H9 (cell line): Measurements from ENCODE around the gene ABCG2. TPM values are rescaled to one million over a fixed set of nuclear protein-coding genes. Genes with fewer than 3 reads are reported as not detected.

ENCODE experiments used
- DNase-seq: peaks from one replicate; pipeline ENCODE4 v3.0.0-alpha.2; 2017
- H2AFZ ChIP-seq: one replicate; pipeline ENCODE4 v1.6.1; 2013; ENCODE audit warnings: mild to moderate bottlenecking, low read length, control low read depth, moderate library complexity
- H2AK5ac ChIP-seq: 2 replicates; pipeline ENCODE4 v1.6.1; 2013; ENCODE audit warnings: low read length, control low read depth, mixed read lengths; ENCODE audit not compliant: insufficient read length
- H2BK120ac ChIP-seq: one replicate; pipeline ENCODE4 v1.6.1; 2013; ENCODE audit warnings: low read depth, mild to moderate bottlenecking, low read length, control low read depth, inconsistent platforms; ENCODE audit not compliant: poor library complexity, severe bottlenecking
- H2BK12ac ChIP-seq: 2 replicates; pipeline ENCODE4 v1.6.1; 2013; ENCODE audit warnings: low read length, control low read depth, mixed read lengths, low read depth; ENCODE audit not compliant: insufficient read length
- H2BK15ac ChIP-seq: 2 replicates; pipeline ENCODE4 v1.6.1; 2013; ENCODE audit warnings: low read depth, low read length, control low read depth
- H2BK20ac ChIP-seq: one replicate; pipeline ENCODE4 v1.6.1; 2013; ENCODE audit warnings: low read depth, mild to moderate bottlenecking, low read length, control low read depth, inconsistent platforms; ENCODE audit not compliant: poor library complexity, severe bottlenecking
- H2BK5ac ChIP-seq: 2 replicates; pipeline ENCODE4 v1.6.1; 2013; ENCODE audit warnings: low read length, control low read depth, mixed read lengths; ENCODE audit not compliant: insufficient read length
- H3K14ac ChIP-seq: 2 replicates; pipeline ENCODE4 v1.6.1; 2013; ENCODE audit warnings: low read length, control low read depth; ENCODE audit not compliant: insufficient read depth
- H3K18ac ChIP-seq: 2 replicates; pipeline ENCODE4 v1.6.1; 2013; ENCODE audit warnings: low read depth, mild to moderate bottlenecking, mixed read lengths, low read length, control low read depth; ENCODE audit not compliant: insufficient read length
- H3K23ac ChIP-seq: 2 replicates; pipeline ENCODE4 v1.6.1; 2013; ENCODE audit warnings: low read length, control low read depth, mixed read lengths, low read depth; ENCODE audit not compliant: insufficient read length
- H3K23me2 ChIP-seq: 2 replicates; pipeline ENCODE4 v1.6.1; 2013; ENCODE audit warnings: low read depth, mild to moderate bottlenecking, mixed read lengths, low read length, control low read depth; ENCODE audit not compliant: insufficient read length, poor library complexity, severe bottlenecking
- H3K27ac ChIP-seq: 2 replicates; pipeline ENCODE4 v1.5.1; 2013; ENCODE audit warnings: low read length, control low read depth, mixed read lengths, low read depth; ENCODE audit not compliant: insufficient read length
- H3K27me3 ChIP-seq: 2 replicates; pipeline ENCODE4 v1.6.1; 2013; ENCODE audit warnings: low read length, control low read depth, inconsistent platforms; ENCODE audit not compliant: insufficient read depth
- H3K4ac ChIP-seq: 2 replicates; pipeline ENCODE4 v1.6.1; 2013; ENCODE audit warnings: low read depth, mild to moderate bottlenecking, control low read depth, inconsistent platforms, low read length, moderate library complexity
- H3K4me1 ChIP-seq: 2 replicates; pipeline ENCODE4 v1.6.1; 2013; ENCODE audit warnings: low read length, control low read depth, inconsistent platforms; ENCODE audit not compliant: insufficient read depth
- H3K4me2 ChIP-seq: 2 replicates; pipeline ENCODE4 v1.6.1; 2013; ENCODE audit warnings: low read length, control low read depth, mixed read lengths; ENCODE audit not compliant: insufficient read length, insufficient read depth
- H3K56ac ChIP-seq: 2 replicates; pipeline ENCODE4 v1.6.1; 2013; ENCODE audit warnings: low read depth, mild to moderate bottlenecking, mixed read lengths, low read length, control low read depth; ENCODE audit not compliant: insufficient read length
- H3K79me1 ChIP-seq: 2 replicates; pipeline ENCODE4 v1.6.1; 2013; ENCODE audit warnings: low read depth, mild to moderate bottlenecking, moderate library complexity, low read length, control low read depth, inconsistent platforms; ENCODE audit not compliant: insufficient read depth, poor library complexity, severe bottlenecking
- H3K79me2 ChIP-seq: 2 replicates; pipeline ENCODE4 v1.6.1; 2013; ENCODE audit warnings: low read length, control low read depth, inconsistent platforms; ENCODE audit not compliant: insufficient read depth
- H3K9ac ChIP-seq: 2 replicates; pipeline ENCODE4 v1.6.1; 2013; ENCODE audit warnings: low read length, control low read depth, mixed read lengths; ENCODE audit not compliant: insufficient read length; ENCODE audit errors: extremely low read depth
- H3K9me3 ChIP-seq: one replicate; pipeline ENCODE4 v1.6.1; 2013; ENCODE audit warnings: low read depth, low read length, inconsistent platforms; ENCODE audit not compliant: control insufficient read depth
- H3T11ph ChIP-seq: one replicate; pipeline ENCODE4 v1.6.1; 2013; ENCODE audit warnings: mild to moderate bottlenecking, low read length, control low read depth, inconsistent platforms
- H4K20me1 ChIP-seq: one replicate; pipeline ENCODE4 v1.6.1; 2013; ENCODE audit not compliant: control insufficient read depth, insufficient read length, insufficient read depth
- H4K5ac ChIP-seq: 2 replicates; pipeline ENCODE4 v1.6.1; 2013; ENCODE audit warnings: low read depth, mild to moderate bottlenecking, mixed read lengths, low read length, control low read depth; ENCODE audit not compliant: insufficient read length
- H4K8ac ChIP-seq: replicated peaks from 2 replicates; pipeline ENCODE4 v1.6.1; 2013; ENCODE audit warnings: low read length, control low read depth, mixed read lengths, low read depth; ENCODE audit not compliant: insufficient read length
- H4K91ac ChIP-seq: 2 replicates; pipeline ENCODE4 v1.6.1; 2013; ENCODE audit warnings: low read depth, mild to moderate bottlenecking, moderate library complexity, mixed read lengths, low read length, control low read depth; ENCODE audit not compliant: insufficient read length
- H3K27ac Mint-ChIP-seq, 3 experiments: 2 replicates in 2 of 3; 3 replicates in 1 of 3; pipeline ENCODE4 v1.8.0; 2020 to 2021; ENCODE audit warnings: mixed read lengths in 3 of 3, mild to moderate bottlenecking in 1 of 3, moderate library complexity in 1 of 3
- H3K27me3 Mint-ChIP-seq: 2 replicates; pipeline ENCODE4 v1.8.0; 2021; ENCODE audit warnings: low read depth, mild to moderate bottlenecking, moderate library complexity, mixed read lengths
- H3K36me3 Mint-ChIP-seq, 3 experiments: 2 replicates in 2 of 3; 3 replicates in 1 of 3; pipeline ENCODE4 v1.8.0; 2020 to 2021; ENCODE audit warnings: low read depth in 3 of 3, mixed read lengths in 3 of 3; ENCODE audit not compliant: insufficient read depth in 1 of 3
- H3K4me1 Mint-ChIP-seq, 2 experiments: 2 replicates each; pipeline ENCODE4 v1.8.0; 2020; ENCODE audit warnings: mixed read lengths in 2 of 2
- H3K4me3 Mint-ChIP-seq, 2 experiments: 2 replicates in 1 of 2; 3 replicates in 1 of 2; pipeline ENCODE4 v1.8.0; 2020 to 2021; ENCODE audit warnings: mild to moderate bottlenecking in 2 of 2, mixed read lengths in 2 of 2, moderate library complexity in 1 of 2
- H3K9me3 Mint-ChIP-seq, 2 experiments: 2 replicates in 1 of 2; 3 replicates in 1 of 2; pipeline ENCODE4 v1.8.0; 2020; ENCODE audit warnings: mild to moderate bottlenecking in 2 of 2, mixed read lengths in 2 of 2, moderate library complexity in 1 of 2
- CTCF ChIP-seq: fragments of 200-600 bp; sonication (generic); conservative IDR thresholded peaks from 3 replicates; pipeline ENCODE4 v1.8.0; 2021; ENCODE audit warnings: antibody characterized with exemption, mild to moderate bottlenecking
- total RNA-seq: library from RNA; stranded (reverse); gene quantifications from 2 replicates; pipeline ENCODE4 v1.2.1, GENCODE V29; 2021

The ABCG2 gene
- total RNA-seq, 1 experiment from 2014 or later = 1.5 TPM

GRCh38 chr4:88162626-88163025 is 4.2 kb upstream of the ABCG2 start:
- Histone ChIP-seq H3K27me3 (peaks cover 2% of the 10 kb centered on the region; the same call in 1 of the 2 replicates), H3K4me1 (peaks cover 2% of the 10 kb centered on the region; the same call in 1 of the 2 replicates), H3K23me2 (peaks cover 5% of the 10 kb centered on the region), H2BK5ac (no peak overlapping the region), H2AK5ac (no peak overlapping the region), H4K20me1 (no peaks in the 10 kb centered on the region), H2BK20ac (no peak overlapping the region), H3K9me3 (no peaks in the 10 kb centered on the region), H2BK120ac (no peak overlapping the region), H2BK12ac (no peak overlapping the region), H3K4me2 (no peak overlapping the region), H2BK15ac (no peak overlapping the region), H3K79me1 (no peaks in the 10 kb centered on the region), H3K23ac (no peak overlapping the region), H3K9ac (no peak overlapping the region), H3K79me2 (no peaks in the 10 kb centered on the region), H3K14ac (no peak overlapping the region), H2AFZ (no peak overlapping the region), H3K27ac (no peak overlapping the region), H4K91ac (no peak overlapping the region), H4K5ac (no peak overlapping the region), H4K8ac (no peak overlapping the region), H3T11ph (no peak overlapping the region), H3K4ac (no peak overlapping the region), H3K18ac (no peak overlapping the region), H3K56ac (no peak overlapping the region)
- TF ChIP-seq CTCF = no peak
- peaks cover 18% of the 10 kb centered on the region for H3K27me3 Mint-ChIP-seq
- peaks cover 26 to 30% of the 10 kb centered on the region in 2 experiments for H3K4me1 Mint-ChIP-seq
- no peak for DNase-seq
- no peak overlapping the region for H3K4me3 Mint-ChIP-seq
- H3K27ac Mint-ChIP-seq = peak overlapping the region in 2 of 3 experiments; percentile 37 to 64; a peak in 2 of 7 replicates
- H3K36me3 Mint-ChIP-seq = peaks cover 2 to 21% (median 7%) of the 10 kb centered on the region in 3 experiments; a peak in 5 of 7 replicates
- H3K9me3 Mint-ChIP-seq = peaks cover 8 to 19% of the 10 kb centered on the region in 2 experiments
